Keratinocyte (primary cell): ENCODE results near the gene CD40. TPM values are rescaled to one million over a fixed set of nuclear protein-coding genes. Genes with fewer than 3 reads are reported as not detected.
"Not testable (repeated sequence)": the region's sequence is repeated elsewhere in the genome, so short reads cannot be mapped to it uniquely, and the experiment has no call there.

Source experiments
- DNase-seq: peaks from one replicate; pipeline ENCODE4 v3.0.0-alpha.2; 2011; ENCODE audit warnings: low read depth, missing footprints, low spot score
- FAIRE-seq: peaks from 2 replicates; lab custom pipeline; 2011; peaks lifted over from hg19 to GRCh38; lab: Jason Lieb, UNC
- H2AFZ ChIP-seq: 2 replicates; pipeline ENCODE4 v1.6.0; 2012; ENCODE audit warnings: low read length, control low read depth, inconsistent platforms; ENCODE audit not compliant: control insufficient read depth
- H3K27ac ChIP-seq: 2 replicates; pipeline ENCODE4 v1.5.1; 2011; ENCODE audit warnings: low read length; ENCODE audit not compliant: control insufficient read depth, insufficient read depth
- H3K27me3 ChIP-seq: 3 replicates; pipeline ENCODE4 v1.6.0; 2011; ENCODE audit warnings: low read length; ENCODE audit not compliant: control insufficient read depth, insufficient read depth; ENCODE audit errors: extremely low read depth
- H3K36me3 ChIP-seq, 2 experiments: 2 replicates in 1 of 2; 3 replicates in 1 of 2; pipeline ENCODE4 v1.5.1; 2011; ENCODE audit warnings: low read length in 2 of 2, mild to moderate bottlenecking in 1 of 2; ENCODE audit not compliant: control insufficient read depth in 2 of 2, insufficient read depth in 2 of 2; ENCODE audit errors: extremely low read depth in 1 of 2
- H3K4me1 ChIP-seq: 3 replicates; pipeline ENCODE4 v1.5.1; 2011; ENCODE audit warnings: low read length; ENCODE audit not compliant: control insufficient read depth, insufficient read depth; ENCODE audit errors: extremely low read depth
- H3K4me2 ChIP-seq: 3 replicates; pipeline ENCODE4 v1.6.0; 2011; ENCODE audit warnings: low read depth, low read length; ENCODE audit not compliant: control insufficient read depth, insufficient read depth; ENCODE audit errors: extremely low read depth
- H3K4me3 ChIP-seq, 3 experiments: fragments of 200-600 bp in 1 of 3; sonication (generic) in 1 of 3; 2 replicates in 2 of 3; 3 replicates in 1 of 3; pipeline ENCODE4 v1.5.1; 2011 to 2016; ENCODE audit warnings: low read length in 3 of 3, mild to moderate bottlenecking in 3 of 3, control low read depth in 2 of 3, inconsistent platforms in 1 of 3, low read depth in 1 of 3, mixed read lengths in 1 of 3, mixed run types in 1 of 3, moderate library complexity in 1 of 3; ENCODE audit not compliant: control insufficient read depth in 2 of 3, insufficient read depth in 2 of 3; ENCODE audit errors: extremely low read depth in 1 of 3
- H3K79me2 ChIP-seq: 2 replicates; pipeline ENCODE4 v1.6.0; 2012; ENCODE audit warnings: low read length; ENCODE audit not compliant: control insufficient read depth, insufficient read depth
- H3K9ac ChIP-seq: 3 replicates; pipeline ENCODE4 v1.6.0; 2011; ENCODE audit warnings: low read length; ENCODE audit not compliant: control insufficient read depth, insufficient read depth; ENCODE audit errors: extremely low read depth
- H3K9me1 ChIP-seq: 3 replicates; pipeline ENCODE4 v1.6.0; 2011; ENCODE audit warnings: low read length; ENCODE audit not compliant: control insufficient read depth, insufficient read depth; ENCODE audit errors: extremely low read depth
- H3K9me3 ChIP-seq: 2 replicates; pipeline ENCODE4 v1.5.1; 2012; ENCODE audit warnings: low read depth, low read length; ENCODE audit not compliant: control insufficient read depth
- H4K20me1 ChIP-seq: 3 replicates; pipeline ENCODE4 v1.6.0; 2011; ENCODE audit warnings: low read length; ENCODE audit not compliant: control insufficient read depth, insufficient read depth; ENCODE audit errors: extremely low read depth
- CTCF ChIP-seq, 3 experiments: IDR thresholded peaks in 1 of 3; conservative IDR thresholded peaks in 1 of 3; optimal IDR thresholded peaks in 1 of 3; 2 replicates in 2 of 3; 3 replicates in 1 of 3; pipeline versions ENCODE3 to v1.5.1; 2011; ENCODE audit warnings: low read length in 3 of 3, mild to moderate bottlenecking in 3 of 3, moderate library complexity in 2 of 3, control low read depth in 1 of 3, inconsistent platforms in 1 of 3; ENCODE audit not compliant: insufficient read depth in 2 of 3; ENCODE audit errors: extremely low read depth in 1 of 3
- EZH2 ChIP-seq: IDR thresholded peaks from one replicate; pipeline ENCODE4 v1.6.1; 2012; ENCODE audit warnings: inconsistent platforms, mild to moderate bottlenecking, low read length, moderate library complexity
- dilution Hi-C: fragments of 300-500 bp; cut with MboI; formaldehyde crosslinking; loops from one replicate; pipeline ENCODE4 v1.7.0; 2020; ENCODE audit warnings: low sequenced_read_pairs; ENCODE audit not compliant: extremely low pct_ligation_motif_present
- polyA plus RNA-seq, 5 experiments: library from polyadenylated mRNA; depleted of rRNA in 3 of 5; stranded (reverse) in 3 of 5; stranded (forward) in 1 of 5; unstranded in 1 of 5; fragments of >200 nt; gene quantifications; 1 replicate in 1 of 5; 2 replicates in 3 of 5; 3 replicates in 1 of 5; pipeline versions ENCODE4 v1.2.1 to v1.2.3, GENCODE V29; 2011 to 2012; ENCODE audit warnings: missing spikeins in 2 of 5, low read depth in 1 of 5, low replicate concordance in 1 of 5

CD40 gene
- polyA plus RNA-seq, 1 donor (not counting 4 experiments of a cell fraction or from before 2014, with no cell fraction given), result 13.4 TPM

GRCh38 chr20:46093531-46093930, 24.6 kb upstream of the CD40 start:
- TF ChIP-seq CTCF (optimal IDR thresholded peaks at IDR 0.05 in 1 of 3, IDR thresholded peaks at IDR 0.05 in 1 of 3, conservative IDR thresholded peaks at IDR 0.05 in 1 of 3; ENCODE audit: extremely low read depth in 1 of 3, insufficient read depth in 2 of 3, low read length in 3 of 3) (peak in 1 of 3 experiments; percentile 13), EZH2 (no peak)

DNA sequence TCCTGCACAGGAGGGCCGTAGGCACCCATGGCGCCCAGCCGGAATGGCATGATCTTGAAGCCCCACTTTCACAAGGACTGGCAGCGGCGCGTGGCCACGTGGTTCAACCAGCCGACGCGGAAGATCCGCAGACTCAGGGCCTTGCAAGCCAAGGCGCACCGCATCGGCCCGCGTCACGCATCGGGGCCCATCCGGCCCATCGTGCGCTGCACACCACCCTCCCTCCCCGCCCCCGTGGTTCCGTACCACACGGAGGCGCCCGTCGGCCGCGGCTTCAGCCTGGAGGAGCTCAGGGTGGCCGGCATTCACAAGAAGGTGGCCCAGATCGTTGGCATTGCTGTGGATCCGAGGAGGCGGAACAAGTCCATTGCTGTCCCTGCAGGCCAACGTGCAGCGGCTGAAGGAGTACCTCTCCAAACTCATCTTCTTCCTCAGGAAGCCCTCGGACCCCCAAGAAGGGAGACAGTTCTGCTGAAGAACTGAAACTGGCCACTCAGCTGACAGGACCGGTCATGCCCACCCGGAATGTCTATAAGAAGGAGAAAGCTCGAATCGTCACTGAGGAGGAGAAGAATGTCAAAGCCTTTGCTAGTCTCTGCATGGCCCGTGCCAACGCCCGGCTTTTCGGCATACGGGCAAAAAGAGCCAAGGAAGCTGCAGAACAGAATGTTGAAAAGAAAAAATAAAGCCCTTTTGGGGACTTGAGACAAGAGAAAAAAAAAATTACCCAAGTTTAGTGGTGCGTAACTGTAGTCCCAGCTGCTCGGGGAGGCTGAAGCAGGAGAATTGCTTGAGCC, 18.4 kb upstream of the CD40 start:
- TF ChIP-seq CTCF (optimal IDR thresholded peaks at IDR 0.05 in 1 of 3, IDR thresholded peaks at IDR 0.05 in 1 of 3, conservative IDR thresholded peaks at IDR 0.05 in 1 of 3; ENCODE audit: extremely low read depth in 1 of 3, insufficient read depth in 2 of 3, low read length in 3 of 3) (peak in 1 of 3 experiments; percentile 17), EZH2 (no peak)
- Histone ChIP-seq H3K9ac (no peak overlapping the region), H3K27me3 (peaks cover 31% of the 10 kb centered on the region), H3K79me2 (no peaks in the 10 kb centered on the region), H2AFZ (no peak overlapping the region), H4K20me1 (no peaks in the 10 kb centered on the region), H3K9me3 (no peaks in the 10 kb centered on the region), H3K27ac (no peak overlapping the region), H3K9me1 (no peaks in the 10 kb centered on the region), H3K4me3 (no peak overlapping the region), H3K36me3 (no peaks in the 10 kb centered on the region), H3K4me2 (peak overlapping the region; percentile 26), H3K4me1 (no peaks in the 10 kb centered on the region)
- DNase-seq (no peak), FAIRE-seq (no peak)
- dilution Hi-C loops, result no loop called here

More at GRCh38 chr20:46093531-46093930, 24.6 kb upstream of the CD40 start:
- Histone ChIP-seq H3K36me3 (no peaks in the 10 kb centered on the region), H3K4me2 (no peak overlapping the region), H4K20me1 (no peaks in the 10 kb centered on the region), H3K9me3 (no peaks in the 10 kb centered on the region), H3K27me3 (no peaks in the 10 kb centered on the region), H2AFZ (no peak overlapping the region), H3K9ac (no peak overlapping the region), H3K4me1 (peaks cover 3% of the 10 kb centered on the region), H3K4me3 (no peak overlapping the region), H3K9me1 (no peaks in the 10 kb centered on the region), H3K27ac (no peak overlapping the region), H3K79me2 (peaks cover 8% of the 10 kb centered on the region)
- dilution Hi-C loops, result no loop called here
- DNase-seq (no peak), FAIRE-seq (no peak)

DNA sequence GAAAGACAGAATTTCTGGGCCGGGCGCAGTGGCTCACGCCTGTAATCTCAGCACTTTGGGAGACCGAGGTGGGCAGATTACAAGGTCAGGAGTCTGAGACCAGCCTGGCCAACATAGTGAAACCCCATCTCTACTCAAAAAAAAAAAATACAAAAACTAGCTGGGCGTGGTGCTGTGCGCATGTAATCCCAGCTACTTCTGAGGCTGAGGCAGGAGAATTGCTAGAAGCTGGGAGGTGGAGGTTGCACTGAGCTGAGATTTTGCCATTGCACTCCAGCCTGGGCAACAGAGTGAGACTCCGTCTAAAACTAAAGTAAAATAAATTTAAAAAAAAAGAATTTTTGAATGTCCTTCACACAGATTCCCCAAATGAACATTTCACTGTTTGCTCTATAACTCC, 17.7 kb upstream of the CD40 start:
- FAIRE-seq, H3K9ac ChIP-seq, H3K4me2 ChIP-seq, H3K36me3 ChIP-seq, DNase-seq, H3K9me3 ChIP-seq, H3K79me2 ChIP-seq, H3K27ac ChIP-seq, H3K4me3 ChIP-seq, H3K4me1 ChIP-seq, H2AFZ ChIP-seq, H3K9me1 ChIP-seq, H4K20me1 ChIP-seq, dilution Hi-C loops: not testable (repeated sequence)
- peaks cover 31% of the 10 kb centered on the region for H3K27me3 ChIP-seq
